ENCODE data around the gene WDR73. TPM values are rescaled to one million over a fixed set of nuclear protein-coding genes. Genes with fewer than 3 reads are reported as not detected.
"Not testable (repeated sequence)": the region's sequence is repeated elsewhere in the genome, so short reads cannot be mapped to it uniquely, and the experiment has no call there.

Gene WDR73
- 14.2 and 23.1 TPM in 2 replicates for total RNA-seq (2014; rRNA removed; shearing (Covaris generic); ENCODE audit: low replicate concordance)

- in situ Hi-C loops (cut with HindIII; ENCODE audit: low pct_unique_long_range_greater_than_20kb, low sequenced_read_pairs) = no loop called here
- peak; percentile 86 for DNase-seq (ENCODE audit: low read depth)
These were observed at the start of gene WDR73 for GRCh38 chr15:84653910-84654688. Gene WDR73 (minus strand): TSS chr15:84654283. CDS start chr15:84654274, 9 bp downstream.

- DNase-seq (ENCODE audit: low read depth) = no peak
- in situ Hi-C loops (cut with HindIII; ENCODE audit: low pct_unique_long_range_greater_than_20kb, low sequenced_read_pairs) = no loop called here
These were observed 49.7 kb upstream of the WDR73 start for GRCh38 chr15:84703808-84704207.

- DNase-seq (ENCODE audit: low read depth) = no peak
- in situ Hi-C loops (cut with HindIII; ENCODE audit: low pct_unique_long_range_greater_than_20kb, low sequenced_read_pairs) = no loop called here
These were observed 48.9 kb upstream of the WDR73 start for GRCh38 chr15:84702961-84703482.

- DNase-seq (ENCODE audit: low read depth) = no peak
- in situ Hi-C loops (cut with HindIII; ENCODE audit: low pct_unique_long_range_greater_than_20kb, low sequenced_read_pairs) = no loop called here
These were observed 45.6 kb upstream of the WDR73 start for GRCh38 chr15:84699538-84700191.

- DNase-seq (ENCODE audit: low read depth) = no peak
- in situ Hi-C loops (cut with HindIII; ENCODE audit: low pct_unique_long_range_greater_than_20kb, low sequenced_read_pairs) = no loop called here
These were observed 43.3 kb upstream of the WDR73 start for GRCh38 chr15:84697236-84697990.

GRCh38 chr15:84696757-84697156, 42.7 kb upstream of the WDR73 start:
- DNase-seq (ENCODE audit: low read depth) = no peak
- in situ Hi-C loops (cut with HindIII; ENCODE audit: low pct_unique_long_range_greater_than_20kb, low sequenced_read_pairs) = no loop called here

- in situ Hi-C loops (cut with HindIII; ENCODE audit: low pct_unique_long_range_greater_than_20kb, low sequenced_read_pairs) = no loop called here
- no peak for DNase-seq (ENCODE audit: low read depth)
These were observed 36.3 kb upstream of the WDR73 start for GRCh38 chr15:84690342-84690741.

- no peak for DNase-seq (ENCODE audit: low read depth)
- in situ Hi-C loops (cut with HindIII; ENCODE audit: low pct_unique_long_range_greater_than_20kb, low sequenced_read_pairs) = no loop called here
These were observed 35.8 kb upstream of the WDR73 start for GRCh38 chr15:84689858-84690257.

- in situ Hi-C loops (cut with HindIII; ENCODE audit: low pct_unique_long_range_greater_than_20kb, low sequenced_read_pairs); DNase-seq (ENCODE audit: low read depth): not testable (repeated sequence)
These were observed 32.4 kb upstream of the WDR73 start for GRCh38 chr15:84686446-84686845.

GRCh38 chr15:84685304-84685703, 31.2 kb upstream of the WDR73 start:
- DNase-seq (ENCODE audit: low read depth) = peak; percentile 25
- in situ Hi-C loops (cut with HindIII; ENCODE audit: low pct_unique_long_range_greater_than_20kb, low sequenced_read_pairs) = no loop called here

- peak; percentile 19 for DNase-seq (ENCODE audit: low read depth)
- in situ Hi-C loops (cut with HindIII; ENCODE audit: low pct_unique_long_range_greater_than_20kb, low sequenced_read_pairs) = no loop called here
These were observed 30.0 kb upstream of the WDR73 start for GRCh38 chr15:84684092-84684491.

GRCh38 chr15:84681831-84682230, 27.7 kb upstream of the WDR73 start:
- in situ Hi-C loops (cut with HindIII; ENCODE audit: low pct_unique_long_range_greater_than_20kb, low sequenced_read_pairs) = no loop called here
- peak; percentile 47 for DNase-seq (ENCODE audit: low read depth)

- in situ Hi-C loops (cut with HindIII; ENCODE audit: low pct_unique_long_range_greater_than_20kb, low sequenced_read_pairs) = no loop called here
- DNase-seq (ENCODE audit: low read depth) = no peak
These were observed 17.1 kb upstream of the WDR73 start for GRCh38 chr15:84671211-84671610.

GRCh38 chr15:84669726-84670125, 15.6 kb upstream of the WDR73 start:
- in situ Hi-C loops (cut with HindIII; ENCODE audit: low pct_unique_long_range_greater_than_20kb, low sequenced_read_pairs) = no loop called here
- DNase-seq (ENCODE audit: low read depth) = no peak

- in situ Hi-C loops (cut with HindIII; ENCODE audit: low pct_unique_long_range_greater_than_20kb, low sequenced_read_pairs) = no loop called here
- no peak for DNase-seq (ENCODE audit: low read depth)
These were observed 14.3 kb upstream of the WDR73 start for GRCh38 chr15:84668221-84668982.

- no peak for DNase-seq (ENCODE audit: low read depth)
- in situ Hi-C loops (cut with HindIII; ENCODE audit: low pct_unique_long_range_greater_than_20kb, low sequenced_read_pairs) = no loop called here
These were observed 12.3 kb upstream of the WDR73 start for GRCh38 chr15:84666373-84666772.

GRCh38 chr15:84661001-84661400, 6.9 kb upstream of the WDR73 start:
- in situ Hi-C loops (cut with HindIII; ENCODE audit: low pct_unique_long_range_greater_than_20kb, low sequenced_read_pairs) = no loop called here
- DNase-seq (ENCODE audit: low read depth) = no peak

Measured in Caki2 (cell line).